RWPE1 (cell line): ENCODE data around the gene ATL2.

ENCODE experiments used
- CTCF ChIA-PET: fragments of 350-600 bp; sonication (Branson Sonifier 250); formaldehyde crosslinking; extraction: SDS; loops from one replicate; lab custom pipeline; 2021; lab: Yijun Ruan, JAX
- POLR2A ChIA-PET: fragments of 400-600 bp; formaldehyde crosslinking; extraction: SDS; loops from one replicate; lab custom pipeline; 2020; ENCODE audit warnings: antibody characterized with exemption; ENCODE audit not compliant: low non-redundant PET; lab: Yijun Ruan, JAX
- DNase-seq: peaks from one replicate; pipeline ENCODE4 v3.0.0; 2012; ENCODE audit warnings: low spot score
- H3K27ac ChIP-seq: fragments of 450-650 bp; 2 replicates; pipeline ENCODE4 v1.5.1; 2017
- TF ChIP-seq, protein P1 (sequence below): fragments of 450-650 bp; conservative IDR thresholded peaks from 2 replicates; pipeline ENCODE4 v1.5.1; 2017; ENCODE audit warnings: low read depth, mild to moderate bottlenecking

The ATL2 gene

DNA sequence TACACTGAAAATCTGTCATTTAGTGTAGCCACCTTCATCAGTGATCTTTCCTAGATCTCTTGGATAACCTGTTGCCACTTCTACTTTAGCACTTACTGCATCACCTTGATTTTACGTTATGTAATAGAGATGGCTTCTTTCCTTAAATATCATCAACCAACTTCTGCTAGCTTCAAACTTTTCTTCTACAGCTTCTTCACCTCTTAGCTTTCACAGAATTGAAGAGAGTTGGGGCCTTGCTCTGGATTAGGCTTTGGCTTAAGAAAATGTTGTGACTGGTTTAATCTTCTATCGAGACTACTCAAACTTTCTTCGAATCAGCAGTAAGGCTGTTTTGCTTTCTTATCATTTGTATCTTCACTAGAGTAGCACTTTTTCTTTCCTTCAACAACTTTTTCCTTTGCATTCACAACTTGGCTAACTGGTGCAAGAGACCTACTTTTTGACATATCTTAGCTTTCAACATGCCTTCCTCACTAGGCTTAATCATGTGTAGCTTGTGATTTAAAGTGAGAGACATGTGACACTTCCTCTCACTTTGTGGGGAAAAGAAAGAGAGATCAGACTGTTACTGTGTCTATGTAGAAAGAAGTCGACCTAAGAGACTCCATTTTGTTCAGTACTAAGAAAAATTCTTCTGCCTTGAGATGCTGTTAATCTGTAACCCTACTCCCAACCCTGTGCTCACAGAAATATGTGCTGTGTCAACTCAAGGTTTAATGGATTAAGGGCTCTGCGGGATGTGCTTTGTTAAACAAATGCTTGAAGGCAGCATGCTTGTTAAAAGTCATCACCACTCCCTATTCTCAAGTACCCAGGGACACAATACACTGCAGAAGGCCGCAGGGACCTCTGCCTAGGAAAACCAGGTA, 99.6 kb downstream of the ATL2 start:
- ChIA-PET CTCF (interaction anchor here (0.6 to 1.2 kb wide), 3 partner anchors 201 to 575 kb away, joined by 3 to 4 read pairs (median 3); no protein-coding TSS in a partner anchor), POLR2A (no interaction called here)
- no peak for DNase-seq
- no peak overlapping the region for H3K27ac ChIP-seq
- TF ChIP-seq, protein P1, sequence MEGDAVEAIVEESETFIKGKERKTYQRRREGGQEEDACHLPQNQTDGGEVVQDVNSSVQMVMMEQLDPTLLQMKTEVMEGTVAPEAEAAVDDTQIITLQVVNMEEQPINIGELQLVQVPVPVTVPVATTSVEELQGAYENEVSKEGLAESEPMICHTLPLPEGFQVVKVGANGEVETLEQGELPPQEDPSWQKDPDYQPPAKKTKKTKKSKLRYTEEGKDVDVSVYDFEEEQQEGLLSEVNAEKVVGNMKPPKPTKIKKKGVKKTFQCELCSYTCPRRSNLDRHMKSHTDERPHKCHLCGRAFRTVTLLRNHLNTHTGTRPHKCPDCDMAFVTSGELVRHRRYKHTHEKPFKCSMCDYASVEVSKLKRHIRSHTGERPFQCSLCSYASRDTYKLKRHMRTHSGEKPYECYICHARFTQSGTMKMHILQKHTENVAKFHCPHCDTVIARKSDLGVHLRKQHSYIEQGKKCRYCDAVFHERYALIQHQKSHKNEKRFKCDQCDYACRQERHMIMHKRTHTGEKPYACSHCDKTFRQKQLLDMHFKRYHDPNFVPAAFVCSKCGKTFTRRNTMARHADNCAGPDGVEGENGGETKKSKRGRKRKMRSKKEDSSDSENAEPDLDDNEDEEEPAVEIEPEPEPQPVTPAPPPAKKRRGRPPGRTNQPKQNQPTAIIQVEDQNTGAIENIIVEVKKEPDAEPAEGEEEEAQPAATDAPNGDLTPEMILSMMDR = no peak

DNA sequence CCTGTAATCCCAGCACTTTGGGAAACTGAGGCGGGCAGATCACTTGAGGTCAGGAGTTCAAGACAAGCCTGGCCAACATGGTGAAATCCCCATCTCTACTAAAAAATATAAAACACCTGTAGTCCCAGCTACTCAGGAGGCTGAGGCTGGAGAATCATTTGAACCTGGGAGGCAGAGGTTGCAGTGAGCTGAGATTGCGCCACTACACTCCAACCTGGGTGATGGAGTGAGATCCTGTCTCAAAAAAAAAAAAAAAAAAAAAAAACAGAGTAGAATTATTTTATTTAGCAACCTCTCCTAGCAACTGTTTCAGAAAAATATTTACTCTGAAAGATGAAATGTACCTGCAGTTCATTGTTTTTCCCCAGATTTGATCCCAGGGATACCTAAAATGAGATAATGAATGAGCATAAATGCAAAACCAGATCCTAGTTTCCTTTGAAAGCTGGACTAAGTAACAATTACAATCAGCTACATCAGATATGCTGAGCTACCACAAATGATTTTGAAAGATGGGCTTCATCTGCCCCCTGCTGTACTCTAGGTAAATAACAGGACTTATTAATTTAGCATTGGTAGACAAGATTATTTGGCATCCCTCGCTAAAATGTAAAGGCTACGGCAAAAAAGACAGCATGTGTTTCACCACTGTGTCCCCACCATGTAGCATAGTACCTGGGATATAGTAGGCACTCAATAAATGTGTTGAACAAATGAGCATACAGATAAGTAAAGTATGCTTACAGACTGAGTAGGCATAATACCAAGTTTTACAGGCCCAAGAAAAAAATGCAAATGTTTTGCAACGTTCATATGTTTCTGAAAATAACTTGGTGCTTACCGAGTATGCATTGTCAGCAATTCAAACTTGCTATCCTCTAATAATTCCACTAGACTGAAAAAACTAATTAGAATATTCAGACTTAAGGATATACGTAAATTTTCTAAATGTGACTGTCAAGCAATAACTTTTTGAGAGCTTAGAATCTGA, 102.5 kb downstream of the ATL2 start:
- peak; percentile 73 for DNase-seq
- TF ChIP-seq, protein P1 = peak; percentile 70
- ChIA-PET CTCF (interaction anchor here (0.5 to 2.7 kb wide), 13 partner anchors 9 to 457 kb away, joined by 3 to 12 read pairs (median 4); partner anchors contain the start of gene CYP1B1), POLR2A (no interaction called here)
- H3K27ac ChIP-seq = no peak overlapping the region

DNA sequence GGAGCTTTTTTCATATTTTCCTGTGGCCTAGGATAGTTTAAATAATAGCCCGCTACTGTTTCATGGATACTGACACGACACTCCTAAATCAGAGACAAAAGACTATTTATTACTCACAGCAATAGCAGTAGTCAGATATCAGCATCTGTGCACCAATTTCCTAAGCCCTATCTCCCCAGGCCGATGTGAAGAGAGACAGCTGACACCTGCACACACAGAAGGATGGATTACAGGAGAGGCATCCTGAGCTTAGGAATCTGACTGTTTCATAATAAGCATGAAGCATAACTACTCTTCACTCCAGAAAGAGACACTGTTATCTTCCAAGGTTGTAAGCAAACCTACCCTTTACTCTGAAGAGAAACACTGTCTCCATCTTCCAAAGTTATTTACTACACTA, 105.4 kb downstream of the ATL2 start:
- CTCF ChIA-PET = interaction anchor here (0.6 to 0.7 kb wide), 2 partner anchors 220 to 290 kb away, joined by 3 to 4 read pairs; no protein-coding TSS in a partner anchor
- no peak for DNase-seq
- TF ChIP-seq, protein P1 = no peak
- no peak overlapping the region for H3K27ac ChIP-seq
- POLR2A ChIA-PET = no interaction called here

DNA sequence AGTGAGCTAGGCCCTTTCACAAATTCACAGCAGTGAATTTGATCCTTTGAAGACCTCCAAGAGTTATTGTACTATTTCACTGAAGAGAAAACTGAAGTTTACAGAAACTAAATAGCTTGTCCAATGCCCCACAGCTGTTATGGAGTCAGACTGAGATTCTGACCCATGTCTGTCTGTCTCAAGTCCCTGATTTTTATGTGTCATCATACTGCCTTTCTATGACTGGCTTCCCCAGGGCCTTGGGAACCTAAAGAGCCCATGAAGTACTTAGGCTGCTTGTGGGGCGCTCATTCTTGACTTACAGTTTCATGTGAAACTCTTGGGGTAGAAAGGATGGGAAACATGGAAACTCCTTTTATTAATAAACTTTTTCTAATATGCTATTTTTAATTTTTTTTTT, 107.7 kb downstream of the ATL2 start:
- TF ChIP-seq, protein P1 = no peak
- DNase-seq = no peak
- POLR2A ChIA-PET = no interaction called here
- CTCF ChIA-PET = interaction anchor here (0.6 to 0.7 kb wide), 2 partner anchors 280 to 287 kb away, joined by 3 to 4 read pairs; no protein-coding TSS in a partner anchor
- H3K27ac ChIP-seq = no peak overlapping the region

DNA sequence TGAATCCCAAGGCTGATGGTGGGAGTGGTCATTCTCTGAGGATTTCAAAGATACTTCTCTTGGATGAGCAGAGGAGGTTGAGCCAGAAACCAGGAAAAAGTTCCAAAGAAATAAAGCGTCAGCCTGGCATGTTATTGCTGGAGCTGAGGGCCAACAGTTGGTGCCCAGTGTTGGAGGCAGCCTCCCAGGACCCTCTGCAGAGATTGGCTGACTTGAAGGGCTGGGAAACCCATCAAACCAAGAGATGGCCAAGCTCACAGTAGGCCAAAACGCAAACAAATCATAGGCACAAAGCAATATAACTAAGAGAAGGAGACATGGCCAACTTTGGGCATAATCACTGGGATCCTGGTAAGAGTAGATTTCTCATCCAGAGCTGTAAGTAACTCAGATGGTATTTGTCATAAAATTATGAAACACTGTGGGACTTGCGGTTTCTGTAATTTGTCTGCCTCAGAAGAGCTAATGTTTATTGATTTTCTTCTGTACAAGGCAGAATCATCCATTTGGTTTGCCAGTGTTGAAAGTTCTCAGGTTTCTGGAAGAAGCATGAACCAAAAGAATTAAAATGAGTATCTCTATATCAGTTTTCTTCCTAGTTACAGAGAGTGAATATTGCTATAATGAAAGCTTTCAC, 108.3 kb downstream of the ATL2 start:
- no peak overlapping the region for H3K27ac ChIP-seq
- no peak for DNase-seq
- ChIA-PET CTCF (interaction anchor here (0.6 to 0.7 kb wide), 2 partner anchors 279 to 287 kb away, joined by 3 to 4 read pairs; no protein-coding TSS in a partner anchor), POLR2A (no interaction called here)
- TF ChIP-seq, protein P1 = no peak
